Activated T-cell treated with anti-CD3 and anti-CD28 coated beads for 48 hours (primary cell): ENCODE data around the gene GLB1L.

ENCODE experiments used
- DNase-seq: peaks from one replicate; pipeline ENCODE4 v3.0.0-alpha.2; 2020; ENCODE audit warnings: low read depth

The GLB1L gene

GRCh38 chr2:219221957-219222518 is 23.2 kb downstream of the GLB1L start:
- no peak for DNase-seq

GRCh38 chr2:219220652-219221402 is 24.4 kb downstream of the GLB1L start:
- DNase-seq, result no peak

- no peak for DNase-seq
Measured at GRCh38 chr2:219219784-219220532, 25.3 kb downstream of the GLB1L start.

GRCh38 chr2:219218732-219219701 is 26.2 kb downstream of the GLB1L start, which contains the start of gene ABCB6:
Gene ABCB6 (minus strand): TSS chr2:219218958. CDS start chr2:219218673, 285 bp downstream.
- DNase-seq, result peak; percentile 89

GRCh38 chr2:219218217-219218731 is 27.0 kb downstream of the GLB1L start:
- DNase-seq, result no peak

- DNase-seq, result no peak
Measured at GRCh38 chr2:219216535-219216915, 28.7 kb downstream of the GLB1L start.

- DNase-seq, result no peak
Measured at GRCh38 chr2:219215871-219216534, 29.2 kb downstream of the GLB1L start.

GRCh38 chr2:219214786-219215185 is 30.5 kb downstream of the GLB1L start:
- DNase-seq, result no peak

- no peak for DNase-seq
Measured at GRCh38 chr2:219214141-219214540, 31.1 kb downstream of the GLB1L start.

- DNase-seq, result no peak
Measured at GRCh38 chr2:219213486-219214071, 31.7 kb downstream of the GLB1L start.

- no peak for DNase-seq
Measured at GRCh38 chr2:219213026-219213415, 32.2 kb downstream of the GLB1L start.

- DNase-seq, result no peak
Measured at GRCh38 chr2:219210886-219211362, 34.3 kb downstream of the GLB1L start.

- no peak for DNase-seq
Measured at GRCh38 chr2:219210196-219210885, 34.9 kb downstream of the GLB1L start.

GRCh38 chr2:219209236-219210195 is 35.7 kb downstream of the GLB1L start:
- no peak for DNase-seq

GRCh38 chr2:219207884-219208740 is 37.1 kb downstream of the GLB1L start:
- no peak for DNase-seq

GRCh38 chr2:219207134-219207883 is 37.9 kb downstream of the GLB1L start:
- DNase-seq, result no peak
